ENCODE measurements around the gene GALNT12.
A peak's percentile ranks its signal among the peaks of the same experiment; 100 is the strongest.

The GALNT12 gene

GRCh38 chr9:98783518-98784226 lies 23.8 kb upstream of the GALNT12 start:
- peak; percentile 35 for DNase-seq

- no peak for DNase-seq
Measured at GRCh38 chr9:98784831-98785806, 22.4 kb upstream of the GALNT12 start.

- no peak for DNase-seq
Measured at GRCh38 chr9:98786750-98787510, 20.5 kb upstream of the GALNT12 start.

GRCh38 chr9:98787766-98788335 lies 19.6 kb upstream of the GALNT12 start:
- no peak for DNase-seq

GRCh38 chr9:98789483-98790133 lies 17.9 kb upstream of the GALNT12 start:
- DNase-seq = no peak

- no peak for DNase-seq
Measured at GRCh38 chr9:98790134-98790841, 17.2 kb upstream of the GALNT12 start.

GRCh38 chr9:98790842-98791607 lies 16.4 kb upstream of the GALNT12 start:
- peak; percentile 83 for DNase-seq

- no peak for DNase-seq
Measured at GRCh38 chr9:98791608-98792490, 15.6 kb upstream of the GALNT12 start.

- DNase-seq = no peak
Measured at GRCh38 chr9:98793031-98793430, 14.4 kb upstream of the GALNT12 start.

- DNase-seq = no peak
Measured at GRCh38 chr9:98794802-98795201, 12.7 kb upstream of the GALNT12 start.

- no peak for DNase-seq
Measured at GRCh38 chr9:98795295-98795955, 12.0 kb upstream of the GALNT12 start.

- DNase-seq = no peak
Measured at GRCh38 chr9:98795970-98796363, 11.5 kb upstream of the GALNT12 start.

- peak; percentile 46 for DNase-seq
Measured at GRCh38 chr9:98796364-98797101, 10.9 kb upstream of the GALNT12 start, which contains the start of gene ANKS6. ANKS6 (minus strand) TSS chr9:98796555; CDS start chr9:98796491, 64 bp downstream.

- no peak for DNase-seq
Measured at GRCh38 chr9:98797491-98797890, 10.0 kb upstream of the GALNT12 start.

- DNase-seq = no peak
Measured at GRCh38 chr9:98798254-98798653, 9.2 kb upstream of the GALNT12 start.

GRCh38 chr9:98801561-98801960 lies 5.9 kb upstream of the GALNT12 start:
- DNase-seq = no peak

- DNase-seq = no peak
Measured at GRCh38 chr9:98801969-98802371, 5.5 kb upstream of the GALNT12 start.

- no peak for DNase-seq
Measured at GRCh38 chr9:98804083-98804482, 3.4 kb upstream of the GALNT12 start.
